Activated CD4-positive, alpha-beta T cell treated with anti-CD3 and anti-CD28 coated beads, Interleukin-2, amount 50 U/mL, for 48 hours (primary cell): ENCODE measurements around the gene XRCC3.
"Not testable (repeated sequence)": the region's sequence is repeated elsewhere in the genome, so short reads cannot be mapped to it uniquely, and the experiment has no call there.

Experiments
- DNase-seq, 2 experiments: peaks; one replicate each; pipeline ENCODE4 v3.0.0-alpha.2; 2020

The XRCC3 gene

GRCh38 chr14:103659631-103660030 is 55.6 kb downstream of the XRCC3 start:
- no peak for DNase-seq

- no peak for DNase-seq
Measured at GRCh38 chr14:103657471-103657870, 57.8 kb downstream of the XRCC3 start.

GRCh38 chr14:103656756-103657133 is 58.5 kb downstream of the XRCC3 start:
- DNase-seq = no peak

GRCh38 chr14:103656031-103656755 is 59.1 kb downstream of the XRCC3 start:
- no peak for DNase-seq

- DNase-seq = no peak
Measured at GRCh38 chr14:103654619-103655018, 60.6 kb downstream of the XRCC3 start.

GRCh38 chr14:103653805-103654204 is 61.4 kb downstream of the XRCC3 start:
- no peak for DNase-seq

- not testable (repeated sequence) for DNase-seq
Measured at GRCh38 chr14:103653336-103653735, 61.9 kb downstream of the XRCC3 start.

- no peak for DNase-seq
Measured at GRCh38 chr14:103652806-103653205, 62.4 kb downstream of the XRCC3 start.

- DNase-seq = no peak
Measured at GRCh38 chr14:103651585-103651984, 63.7 kb downstream of the XRCC3 start.

- DNase-seq = no peak
Measured at GRCh38 chr14:103650213-103650612, 65.0 kb downstream of the XRCC3 start.

GRCh38 chr14:103649001-103649400 is 66.2 kb downstream of the XRCC3 start:
- DNase-seq = no peak
